AG04449 (cell line): ENCODE results near the gene RFWD3.
A peak's percentile ranks its signal among the peaks of the same experiment; 100 is the strongest.

Experiments
- CTCF ChIA-PET: fragments of 350-600 bp; formaldehyde crosslinking; extraction: SDS; loops from one replicate; lab custom pipeline; 2021; ENCODE audit warnings: antibody characterized with exemption; lab: Yijun Ruan, JAX
- POLR2A ChIA-PET: fragments of 400-600, 350-600 bp; formaldehyde crosslinking; extraction: SDS; loops from one replicate; lab custom pipeline; 2020; ENCODE audit warnings: antibody characterized with exemption, inconsistent platforms; lab: Yijun Ruan, JAX
- DNase-seq: peaks from one replicate; pipeline ENCODE4 v3.0.0-alpha.2; 2010; ENCODE audit warnings: low read depth, low spot score
- H3K4me3 ChIP-seq: 2 replicates; pipeline ENCODE4 v1.5.1; 2011; ENCODE audit warnings: low read depth, mild to moderate bottlenecking, control low read depth, low read length
- CTCF ChIP-seq: IDR thresholded peaks from one replicate; pipeline ENCODE4 v1.5.1; 2011; ENCODE audit warnings: mild to moderate bottlenecking, moderate library complexity, low read length, control low read depth, inconsistent platforms; ENCODE audit not compliant: insufficient read depth; ENCODE audit errors: missing control alignments

RFWD3 gene

GRCh38 chr16:74607310-74607961 lies 59.2 kb downstream of the RFWD3 start:
- POLR2A ChIA-PET: interaction anchor here (0.7 to 1.4 kb wide), 7 partner anchors 9 to 139 kb away, joined by 3 to 6 read pairs (median 4); no protein-coding TSS in a partner anchor

DNA sequence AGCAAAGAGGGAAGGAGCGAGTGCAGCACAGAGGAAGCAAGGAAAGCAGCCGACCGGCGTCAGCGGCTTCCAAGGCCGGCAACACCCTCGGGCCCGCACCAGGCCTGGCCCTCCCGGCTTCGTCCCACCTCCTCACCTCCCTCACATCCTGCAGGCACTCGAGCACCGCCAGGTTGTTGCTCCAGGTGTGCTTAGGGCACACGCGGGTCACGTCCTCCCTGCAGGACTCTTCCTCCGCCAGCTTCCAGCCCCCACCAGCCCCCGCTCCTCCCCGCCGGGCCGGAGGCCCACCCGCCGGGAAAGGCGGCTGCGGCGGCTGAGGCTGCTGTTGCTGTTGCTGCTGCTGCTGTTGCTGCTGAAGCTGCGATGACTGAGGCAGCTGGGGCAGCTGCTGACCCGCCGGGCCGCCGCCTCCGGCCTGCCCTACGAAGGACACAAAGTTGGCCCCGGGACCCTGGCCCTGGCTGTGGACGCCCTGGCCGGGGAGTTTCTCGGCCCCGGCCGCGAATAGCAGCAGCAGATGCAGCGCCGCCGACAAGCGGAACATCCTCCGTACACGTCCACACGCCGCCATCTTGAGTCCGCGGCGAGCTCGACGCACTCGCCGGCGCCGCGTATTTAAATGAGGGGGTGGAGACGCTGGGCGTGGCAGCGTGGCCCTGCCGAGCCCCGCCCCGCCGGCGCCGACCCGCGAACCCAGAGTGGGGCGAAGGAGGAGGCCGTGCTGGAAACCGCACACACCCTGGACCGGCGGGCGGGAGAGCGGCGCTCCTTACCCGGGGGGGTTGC lies 60.0 kb downstream of the RFWD3 start, which contains the start of gene GLG1:
Gene GLG1, minus strand, starts transcription at position 594 of the 789 bp plus-strand sequence. Its CDS starts 20 bp downstream, at position 574.
- POLR2A ChIA-PET: interaction anchor here (0.6 to 1.4 kb wide), 8 partner anchors 9 to 139 kb away, joined by 3 to 6 read pairs (median 4); no protein-coding TSS in a partner anchor
- CTCF ChIA-PET: interaction anchor here (1.1 kb wide), 1 partner anchor 33 kb away, joined by 3 read pairs; no protein-coding TSS in a partner anchor
- H3K4me3 ChIP-seq: peak within 1 kb of the TSS; percentile 90
- no peak for TF ChIP-seq CTCF
- DNase-seq: no peak

More at GRCh38 chr16:74607310-74607961, 59.2 kb downstream of the RFWD3 start:
- H3K4me3 ChIP-seq: peak overlapping the region; percentile 90
- CTCF ChIA-PET: interaction anchor here (1.0 to 1.1 kb wide), 2 partner anchors 33 to 43 kb away, joined by 3 read pairs; no protein-coding TSS in a partner anchor
- no peak for TF ChIP-seq CTCF
- DNase-seq: no peak

DNA sequence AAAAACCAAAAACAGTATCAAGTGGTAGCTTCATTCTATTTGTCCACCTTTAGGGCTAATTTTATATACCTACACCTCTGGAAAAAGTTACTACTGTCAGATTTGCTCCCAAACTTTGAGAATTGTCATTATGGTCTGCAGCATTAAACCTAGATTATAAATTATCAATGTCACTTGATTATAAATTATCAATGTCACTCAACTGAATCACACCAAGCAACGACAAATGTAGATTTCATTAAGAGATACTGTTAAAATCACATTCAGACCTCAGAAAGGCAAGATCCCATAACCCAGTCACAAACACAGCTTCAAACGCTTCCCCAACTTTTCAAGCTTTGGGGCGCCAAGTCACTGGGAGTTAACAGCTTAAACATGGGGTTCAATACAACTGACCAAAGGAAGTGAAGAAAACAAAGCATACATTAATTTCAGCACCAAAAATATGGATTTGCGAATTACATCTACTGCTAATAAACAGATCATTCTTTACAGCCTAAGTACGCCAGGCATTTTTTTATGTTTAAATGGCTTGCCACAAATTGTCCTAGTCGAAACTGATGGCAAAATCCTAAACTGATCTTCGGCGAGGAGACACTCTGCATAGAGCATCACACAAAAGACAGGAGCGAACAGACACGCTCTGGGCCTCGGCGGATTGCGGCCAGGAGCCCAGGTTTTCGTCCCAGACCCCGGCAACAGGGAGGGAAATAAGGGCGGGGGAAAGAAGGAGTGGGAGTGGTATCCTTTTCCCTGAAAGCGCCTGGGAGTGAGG lies 60.7 kb downstream of the RFWD3 start:
- ChIA-PET POLR2A (interaction anchor here (0.6 to 1.4 kb wide), 7 partner anchors 9 to 133 kb away, joined by 3 to 6 read pairs (median 4); no protein-coding TSS in a partner anchor), CTCF (interaction anchor here (1.1 to 1.3 kb wide), 3 partner anchors 13 to 46 kb away, joined by 3 to 5 read pairs (median 3); no protein-coding TSS in a partner anchor)
- H3K4me3 ChIP-seq: peak overlapping the region; percentile 90
- TF ChIP-seq CTCF: no peak
- no peak for DNase-seq

GRCh38 chr16:74605332-74605731 lies 61.3 kb downstream of the RFWD3 start:
- POLR2A ChIA-PET: interaction anchor here (0.7 kb wide), 1 partner anchor 133 kb away, joined by 3 read pairs; no protein-coding TSS in a partner anchor
- CTCF ChIA-PET: interaction anchor here (1.1 to 1.3 kb wide), 3 partner anchors 12 to 46 kb away, joined by 3 to 5 read pairs (median 3); no protein-coding TSS in a partner anchor

GRCh38 chr16:74603848-74604247 lies 62.8 kb downstream of the RFWD3 start:
- DNase-seq: no peak
- ChIA-PET CTCF (no interaction called here), POLR2A (interaction anchor here (0.6 kb wide), 1 partner anchor 286 kb away, joined by 3 read pairs; no protein-coding TSS in a partner anchor)
- no peak for TF ChIP-seq CTCF
- H3K4me3 ChIP-seq: no peak overlapping the region

More at GRCh38 chr16:74605332-74605731, 61.3 kb downstream of the RFWD3 start:
- H3K4me3 ChIP-seq: peak overlapping the region; percentile 90
- no peak for DNase-seq
- TF ChIP-seq CTCF: no peak
